PC-9 (cell line): ENCODE results near the gene C2orf42.

Source experiments
- CTCF ChIP-seq: fragments of 200-600 bp; sonication (generic); conservative IDR thresholded peaks from 2 replicates; pipeline ENCODE4 v1.6.1; 2017; ENCODE audit warnings: mixed run types, antibody characterized with exemption, mild to moderate bottlenecking, moderate library complexity
- EZH2 ChIP-seq: fragments of 200-600 bp; sonication (generic); IDR thresholded peaks from 2 replicates; pipeline ENCODE4 v1.8.0; 2017; ENCODE audit warnings: antibody characterized with exemption, low read depth

- TF ChIP-seq CTCF = no peak
- TF ChIP-seq EZH2 = no peak
Measured at GRCh38 chr2:70214365-70214764, 23.5 kb upstream of the C2orf42 start.
